ENCODE data around the gene LILRA6. TPM values are rescaled to one million over a fixed set of nuclear protein-coding genes. Genes with fewer than 3 reads are reported as not detected.
A peak's percentile ranks its signal among the peaks of the same experiment; 100 is the strongest.

The LILRA6 gene

GRCh38 chr19:54188215-54188871, 54.2 kb downstream of the LILRA6 start:
- H3K27me3 ChIP-seq (ENCODE audit: control insufficient read depth in 1 of 2, insufficient read depth in 1 of 2, low read length in 2 of 2) = no peaks in the 10 kb centered on the region

GRCh38 chr19:54186934-54187381, 55.6 kb downstream of the LILRA6 start:
- no peak overlapping the region for H3K27ac ChIP-seq (ENCODE audit: low read length, poor library complexity, severe bottlenecking)

More at GRCh38 chr19:54188215-54188871, 54.2 kb downstream of the LILRA6 start:
- peak overlapping the region in 1 of 2 experiments; percentile 9 for H3K14ac ChIP-seq (ENCODE audit: low read length in 2 of 2)
- peak overlapping the region; percentile 53 for H3K27ac ChIP-seq (ENCODE audit: low read length, poor library complexity, severe bottlenecking)
- peak overlapping the region; percentile 42 for H4K8ac ChIP-seq (ENCODE audit: low read length)
- peak overlapping the region; percentile 64 to 89 for H3K18ac ChIP-seq (ENCODE audit: low read depth in 1 of 2, low read length in 2 of 2)
- H4K91ac ChIP-seq (ENCODE audit: low read length) = no peak overlapping the region
- peak overlapping the region; percentile 94 for H3K9ac ChIP-seq (ENCODE audit: low read length)
- peak overlapping the region in 1 of 2 experiments; percentile 11 for H2BK12ac ChIP-seq (ENCODE audit: low read length in 2 of 2)
- H2BK120ac ChIP-seq (ENCODE audit: low read depth, low read length) = peak overlapping the region; percentile 77
- no peaks in the 10 kb centered on the region for H3K9me3 ChIP-seq (ENCODE audit: control insufficient read depth, low read length)
- peaks cover 28% of the 10 kb centered on the region for H3K79me1 ChIP-seq (replicated peaks; ENCODE audit: low read length, poor library complexity, severe bottlenecking)
- no peak overlapping the region for H3K23ac ChIP-seq (ENCODE audit: low read length in 2 of 2)
- peak overlapping the region; percentile 70 for H2BK15ac ChIP-seq (ENCODE audit: low read depth, poor library complexity, severe bottlenecking)
- peaks cover 18% of the 10 kb centered on the region for H3K4me1 ChIP-seq (ENCODE audit: control insufficient read depth, insufficient read depth, low read depth, low read length)
- peak overlapping the region; percentile 75 to 76 for H3K4ac ChIP-seq (ENCODE audit: low read depth in 1 of 2, low read length in 2 of 2)
- peak overlapping the region; percentile 83 for H3K4me2 ChIP-seq (ENCODE audit: low read length, poor library complexity, severe bottlenecking)
- H2AK5ac ChIP-seq (ENCODE audit: low read length, severe bottlenecking) = peak overlapping the region; percentile 39
- no peak overlapping the region for H2AFZ ChIP-seq (ENCODE audit: low read depth, low read length)
- peaks cover 22 to 27% of the 10 kb centered on the region in 2 experiments for H3K36me3 ChIP-seq (ENCODE audit: control insufficient read depth in 1 of 2, insufficient read depth in 2 of 2, low read depth in 1 of 2, low read length in 2 of 2)
- no peak overlapping the region for H2BK5ac ChIP-seq (ENCODE audit: low read depth, low read length, poor library complexity, severe bottlenecking)
- H3K4me3 ChIP-seq (ENCODE audit: insufficient read depth in 1 of 2, low read depth in 1 of 2, low read length in 2 of 2) = peak overlapping the region; percentile 78 to 89
- WGBS = 24% methylated on average over 7 of the region's 12 CpGs
- DNase-seq = peak; percentile 65

More at GRCh38 chr19:54186934-54187381, 55.6 kb downstream of the LILRA6 start:
- Histone ChIP-seq H3K4me1 (ENCODE audit: control insufficient read depth, insufficient read depth, low read depth, low read length) (peaks cover 11% of the 10 kb centered on the region), H3K27me3 (ENCODE audit: control insufficient read depth in 1 of 2, insufficient read depth in 1 of 2, low read length in 2 of 2) (no peaks in the 10 kb centered on the region), H3K9me3 (ENCODE audit: control insufficient read depth, low read length) (no peaks in the 10 kb centered on the region), H2AK5ac (ENCODE audit: low read length, severe bottlenecking) (no peak overlapping the region), H2BK15ac (ENCODE audit: low read depth, poor library complexity, severe bottlenecking) (no peak overlapping the region), H2AFZ (ENCODE audit: low read depth, low read length) (no peak overlapping the region), H3K4me3 (ENCODE audit: insufficient read depth in 1 of 2, low read depth in 1 of 2, low read length in 2 of 2) (no peak overlapping the region), H3K4ac (ENCODE audit: low read depth in 1 of 2, low read length in 2 of 2) (no peak overlapping the region), H4K8ac (ENCODE audit: low read length) (no peak overlapping the region), H2BK5ac (ENCODE audit: low read depth, low read length, poor library complexity, severe bottlenecking) (no peak overlapping the region), H2BK12ac (ENCODE audit: low read length in 2 of 2) (no peak overlapping the region), H4K91ac (ENCODE audit: low read length) (no peak overlapping the region), H3K23ac (ENCODE audit: low read length in 2 of 2) (peak overlapping the region in 1 of 2 experiments; percentile 23), H3K9ac (ENCODE audit: low read length) (peak overlapping the region; percentile 26), H3K4me2 (ENCODE audit: low read length, poor library complexity, severe bottlenecking) (no peak overlapping the region), H2BK120ac (ENCODE audit: low read depth, low read length) (no peak overlapping the region), H3K14ac (ENCODE audit: low read length in 2 of 2) (peak overlapping the region in 1 of 2 experiments; percentile 7), H3K79me1 (replicated peaks; ENCODE audit: low read length, poor library complexity, severe bottlenecking) (peaks cover 29% of the 10 kb centered on the region), H3K18ac (ENCODE audit: low read depth in 1 of 2, low read length in 2 of 2) (no peak overlapping the region), H3K36me3 (ENCODE audit: control insufficient read depth in 1 of 2, insufficient read depth in 2 of 2, low read depth in 1 of 2, low read length in 2 of 2) (peaks cover 20 to 32% of the 10 kb centered on the region in 2 experiments)
- no peak for DNase-seq
- 95% methylated on average over 10 of the region's 11 CpGs for WGBS

Small RNA genes lying within 50 kb of the gene (small RNA-seq; reads per million reads assigned to genes)
- gene MIR4752 (ENCODE audit: low read depth) = not detected
- gene RNU6-1307P (ENCODE audit: low read depth) = not detected
